ENCODE results near the gene ALOXE3. TPM values are rescaled to one million over a fixed set of nuclear protein-coding genes. Genes with fewer than 3 reads are reported as not detected.

ALOXE3 gene
- total and polyA plus RNA-seq, 4 donors = not detected

GRCh38 chr17:8046929-8047768 lies 71.2 kb downstream of the ALOXE3 start:
- 90% methylated on average over 24 of the region's 24 CpGs for WGBS

More at GRCh38 chr17:8046929-8047768, 71.2 kb downstream of the ALOXE3 start:
- H3K36me3 ChIP-seq (ENCODE audit: control insufficient read depth in 4 of 4, insufficient read depth in 3 of 4, low read depth in 1 of 4, low read length in 3 of 4) = no peaks in the 10 kb centered on the region
- H3K4me1 ChIP-seq (ENCODE audit: control insufficient read depth in 4 of 4, insufficient read depth in 4 of 4, low read length in 3 of 4) = no peaks in the 10 kb centered on the region
- no peaks in the 10 kb centered on the region for H3K27me3 ChIP-seq (ENCODE audit: control insufficient read depth in 4 of 4, insufficient read depth in 4 of 4, low read length in 3 of 4)
- H3K27ac ChIP-seq (ENCODE audit: low read depth in 1 of 2, low read length in 2 of 2) = no peak overlapping the region
- TF ChIP-seq FOXA1 (IDR thresholded peaks at IDR 0.05) = no peak
- no peak for TF ChIP-seq YY1 (IDR thresholded peaks at IDR 0.05)
- no peak for TF ChIP-seq RAD21 (IDR thresholded peaks at IDR 0.05)
- no peak for TF ChIP-seq CTCF (IDR thresholded peaks at IDR 0.05; ENCODE audit: low read depth, low read length, missing input control)
- TF ChIP-seq FOXA2 (IDR thresholded peaks at IDR 0.05) = no peak
- no peak for TF ChIP-seq SP1 (IDR thresholded peaks at IDR 0.05)
- no peak for TF ChIP-seq NR2F2 (IDR thresholded peaks at IDR 0.05)
- TF ChIP-seq MAX (IDR thresholded peaks at IDR 0.05) = no peak
- no peak for TF ChIP-seq HNF4A (conservative IDR thresholded peaks at IDR 0.05)
- TF ChIP-seq REST (IDR thresholded peaks at IDR 0.05) = no peak
- no peak for TF ChIP-seq TAF1 (conservative IDR thresholded peaks at IDR 0.05)
- TF ChIP-seq ZBTB33 (IDR thresholded peaks at IDR 0.05) = no peak
- TF ChIP-seq HNF4G (IDR thresholded peaks at IDR 0.05) = no peak
- TF ChIP-seq GABPA (IDR thresholded peaks at IDR 0.05 in 1 of 2, conservative IDR thresholded peaks at IDR 0.05 in 1 of 2) = no peak
- no peak for TF ChIP-seq JUND (IDR thresholded peaks at IDR 0.05)
- no peak overlapping the region for H3K4me3 ChIP-seq (ENCODE audit: low read depth in 1 of 3, low read length in 3 of 3)
- no peak for DNase-seq (ENCODE audit: low spot score)
- H3K9me3 ChIP-seq (ENCODE audit: control insufficient read depth in 4 of 4, low read length in 3 of 4) = no peaks in the 10 kb centered on the region
- H3K9ac ChIP-seq (ENCODE audit: low read depth in 1 of 2, low read length in 2 of 2) = no peak overlapping the region

Measured in liver (tissue), 9 donors.